NCI-H1417 treated with DMSO at 0.1 percent for 48 hours (cell line): ENCODE data around the gene TRIM27.
"Not testable (repeated sequence)": the region's sequence is repeated elsewhere in the genome, so short reads cannot be mapped to it uniquely, and the experiment has no call there.

Source experiments
- DNase-seq: peaks from one replicate; lab custom pipeline; 2025; lab: John Stamatoyannopoulos, UW

TRIM27 gene

DNA sequence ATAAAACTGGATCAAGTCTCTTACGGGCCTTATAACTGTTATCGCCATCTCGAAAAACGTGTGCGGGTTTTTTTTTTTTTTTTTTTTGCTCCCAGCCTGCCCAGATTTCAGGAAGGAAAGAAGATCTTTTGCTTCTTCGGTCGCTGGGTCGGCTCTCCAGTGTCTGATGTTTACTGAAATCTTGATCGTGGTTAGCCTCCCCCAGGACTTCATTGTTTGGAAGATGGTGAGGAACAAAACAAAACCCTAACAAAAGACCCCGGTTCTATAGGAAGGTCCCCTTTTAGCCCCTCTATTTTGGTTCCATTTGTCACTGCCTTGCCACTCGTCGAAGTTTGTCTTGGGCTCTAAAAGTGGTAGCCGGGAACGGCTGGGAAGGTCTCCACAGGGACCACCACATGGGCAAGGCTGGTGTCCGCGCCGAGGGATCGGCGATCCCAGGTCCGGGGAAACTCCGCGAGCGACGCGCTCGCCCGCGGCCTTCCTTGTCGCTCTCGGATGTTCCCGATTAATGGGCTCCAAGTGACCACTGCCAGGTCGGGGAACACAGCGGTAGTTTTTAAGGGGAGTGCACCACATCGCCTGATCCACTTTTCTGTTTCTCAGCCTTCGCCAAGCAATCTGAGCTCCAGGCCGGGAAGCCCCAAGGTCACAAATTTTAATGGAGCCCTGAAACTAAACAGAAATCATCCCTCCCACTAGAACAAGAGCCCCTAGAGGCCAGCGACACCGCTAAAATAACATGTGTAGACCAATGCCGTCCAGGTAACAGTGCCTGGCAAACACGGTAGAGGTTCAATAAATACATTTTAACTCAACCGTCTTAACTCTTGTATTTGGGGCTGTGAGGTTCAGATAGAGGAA lies 27.0 kb downstream of the TRIM27 start:
- no peak for DNase-seq

- DNase-seq, result peak; percentile 55
These were observed 28.5 kb downstream of the TRIM27 start for GRCh38 chr6:28895131-28895812.

DNA sequence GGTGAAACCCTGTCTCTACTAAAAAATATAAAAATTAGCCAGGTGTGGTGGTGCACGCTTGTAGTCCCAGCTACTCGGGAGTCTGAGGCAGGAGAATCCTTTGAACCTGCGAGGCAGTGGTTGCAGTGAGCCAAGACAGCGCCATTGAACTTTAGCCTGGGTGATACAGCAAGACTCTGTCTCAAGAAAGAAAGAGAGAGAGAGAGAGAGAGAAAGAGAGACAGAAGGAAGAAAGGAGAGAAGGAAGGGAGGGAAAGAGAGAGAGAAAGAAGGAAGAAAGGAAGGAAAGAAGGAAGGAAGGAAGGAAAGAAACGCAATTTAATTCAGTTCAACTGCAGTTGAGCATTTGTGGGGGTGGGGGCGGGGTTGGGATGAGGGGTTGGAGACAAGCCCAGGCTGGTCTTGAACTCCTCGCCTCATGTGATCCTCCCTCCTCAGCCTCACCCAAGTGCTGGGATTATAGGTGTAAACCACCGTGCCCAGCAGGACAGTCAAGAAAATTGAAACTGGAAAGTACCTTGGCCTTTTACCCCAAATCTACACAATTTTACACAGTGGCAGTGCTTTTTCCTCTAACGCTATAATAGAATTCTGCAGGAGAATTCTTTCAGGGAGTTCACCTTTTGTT lies 30.5 kb downstream of the TRIM27 start:
- DNase-seq, result no peak

DNA sequence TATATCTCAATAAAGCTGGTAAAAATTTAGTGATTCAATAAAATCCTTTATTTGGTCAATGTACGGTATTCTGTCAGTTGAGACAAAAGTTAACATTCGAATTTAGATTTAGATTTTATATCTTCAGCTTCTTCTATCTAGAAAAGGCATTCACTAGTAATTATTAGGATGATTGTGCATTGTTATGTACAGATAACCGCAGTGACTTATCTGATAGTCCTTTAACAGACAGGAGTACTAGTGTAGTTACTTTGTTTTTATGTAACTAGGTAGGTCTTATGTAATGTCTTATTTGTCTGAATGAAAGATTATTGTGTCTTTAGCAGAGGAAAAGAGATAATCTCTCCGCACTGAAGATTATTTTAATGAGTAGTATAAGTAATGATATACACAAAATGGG lies 31.3 kb downstream of the TRIM27 start:
- DNase-seq, result no peak

DNA sequence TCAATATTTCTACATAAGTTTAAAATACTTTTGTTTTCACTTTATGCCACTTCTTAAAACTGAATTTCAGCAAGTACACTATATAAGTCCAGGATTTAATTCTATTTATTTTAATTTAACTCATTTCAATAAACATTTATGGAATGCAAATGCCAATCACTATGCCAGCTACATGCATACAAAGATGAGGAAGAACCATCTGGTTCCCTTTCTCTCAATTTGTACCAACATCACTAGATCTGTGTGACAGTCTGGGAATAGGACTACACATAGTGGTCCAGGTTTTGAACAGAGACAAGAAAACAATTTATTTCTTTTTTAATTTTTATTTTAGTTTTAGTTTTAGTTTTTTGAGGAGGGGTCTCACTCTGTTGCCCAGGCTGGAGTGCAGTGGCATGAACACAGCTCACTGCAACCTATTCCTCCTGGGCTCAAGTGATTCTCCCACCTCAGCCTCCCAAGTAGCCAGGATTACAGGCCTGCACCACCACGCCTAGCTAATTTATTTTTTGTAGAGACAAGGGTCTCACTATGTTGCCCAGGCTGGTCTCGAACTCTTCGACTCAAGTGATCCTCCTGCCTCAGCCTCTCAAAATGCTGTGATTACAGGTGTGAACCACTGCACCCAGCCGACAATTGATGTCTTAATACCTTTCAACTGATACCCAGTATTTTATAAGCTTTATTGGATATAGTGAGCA lies 35.8 kb downstream of the TRIM27 start:
- no peak for DNase-seq

GRCh38 chr6:28886079-28886439 lies 37.7 kb downstream of the TRIM27 start:
- DNase-seq, result no peak

GRCh38 chr6:28884423-28885131 lies 39.2 kb downstream of the TRIM27 start:
- DNase-seq, result no peak

- DNase-seq, result no peak
These were observed 42.6 kb downstream of the TRIM27 start for GRCh38 chr6:28880894-28881780.

DNA sequence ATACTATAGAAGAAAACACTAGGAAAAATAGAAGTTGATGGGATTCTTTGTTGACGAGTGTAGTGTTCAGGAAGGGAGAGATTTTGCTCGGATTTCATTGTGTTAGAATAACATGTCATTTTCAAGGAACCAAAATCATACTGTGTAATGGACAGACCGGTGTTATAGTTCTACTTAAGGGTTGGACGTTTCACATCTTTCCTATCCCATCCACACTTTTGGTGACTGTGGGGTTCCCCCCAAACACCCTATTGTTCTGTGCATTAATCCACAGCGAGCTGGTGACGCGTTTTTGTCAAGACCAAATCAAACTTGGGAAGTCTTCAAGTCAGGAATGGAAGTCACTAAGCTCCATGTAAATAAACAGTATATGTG lies 43.3 kb downstream of the TRIM27 start:
- no peak for DNase-seq

GRCh38 chr6:28876710-28877109 lies 47.1 kb downstream of the TRIM27 start:
- DNase-seq, result no peak

- DNase-seq, result no peak
These were observed 48.5 kb downstream of the TRIM27 start for GRCh38 chr6:28875191-28875747.

DNA sequence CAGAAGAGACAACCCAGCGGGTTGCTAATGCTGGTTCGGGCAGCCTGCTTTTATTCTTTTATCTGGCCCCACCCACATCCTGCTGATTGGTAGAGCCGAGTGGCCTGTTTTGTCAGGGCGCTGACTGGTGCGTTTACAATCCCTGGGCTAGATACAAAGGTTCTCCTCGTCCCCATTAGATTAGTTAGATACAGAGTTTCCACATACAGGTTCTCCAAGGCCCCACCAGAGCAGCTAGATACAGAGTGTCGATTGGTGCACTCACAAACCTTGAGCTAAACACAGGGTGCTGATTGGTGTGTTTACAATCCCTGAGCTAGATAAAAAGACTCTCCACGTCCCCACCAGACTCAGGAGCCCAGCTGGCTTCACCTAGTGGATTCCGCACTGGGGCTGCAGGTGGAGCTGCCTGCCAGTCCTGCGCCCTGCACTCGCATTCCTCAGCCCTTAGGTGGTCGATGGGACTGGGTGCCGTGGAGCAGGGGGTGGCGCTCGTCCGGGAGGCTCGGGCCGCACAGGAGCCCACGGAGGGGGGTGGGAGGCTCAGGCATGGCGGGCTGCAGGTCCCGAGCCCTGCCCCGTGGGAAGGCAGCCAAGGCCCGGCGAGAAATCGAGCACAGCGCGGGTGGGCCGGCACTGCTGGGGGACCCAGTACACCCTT lies 51.5 kb downstream of the TRIM27 start:
- DNase-seq, result not testable (repeated sequence)

DNA sequence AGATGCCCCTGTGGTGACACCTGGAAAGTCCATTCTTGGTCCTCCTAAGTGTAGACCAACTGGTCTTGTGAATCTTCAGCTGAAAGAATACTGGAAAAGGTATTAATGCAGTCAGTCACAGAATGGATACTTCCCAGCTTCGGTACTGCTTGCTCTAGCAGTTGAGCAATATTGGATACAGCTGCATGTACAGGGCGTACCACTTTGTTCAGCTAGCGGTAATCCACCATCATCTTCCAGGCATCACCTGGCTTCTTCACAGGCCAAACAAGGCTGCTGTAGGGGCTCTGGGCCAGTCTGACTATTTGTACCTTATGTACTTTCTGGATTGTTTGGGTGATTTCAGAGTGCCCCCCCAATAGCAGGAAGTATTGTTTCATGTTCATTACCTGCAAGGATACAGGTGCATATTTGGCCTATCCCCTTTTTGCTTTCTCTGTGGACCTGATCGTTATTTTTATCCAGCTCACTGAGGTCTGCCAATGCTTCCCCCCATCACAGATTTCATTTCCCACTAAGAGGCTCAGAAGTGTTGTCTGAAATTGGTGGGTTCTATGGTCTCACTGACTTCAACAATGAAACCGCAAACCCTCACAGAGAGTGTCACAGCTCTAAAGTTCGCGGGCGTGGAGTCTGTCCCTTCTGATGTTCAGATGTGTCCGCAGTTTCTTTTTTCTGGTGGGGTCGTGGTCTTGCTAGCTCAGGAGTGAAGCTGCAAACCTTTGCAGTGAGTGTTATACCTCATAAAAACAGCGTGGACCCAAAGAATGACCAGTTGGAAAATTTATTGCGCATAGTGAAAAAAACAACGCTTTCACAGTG lies 52.2 kb downstream of the TRIM27 start:
- DNase-seq, result no peak

DNA sequence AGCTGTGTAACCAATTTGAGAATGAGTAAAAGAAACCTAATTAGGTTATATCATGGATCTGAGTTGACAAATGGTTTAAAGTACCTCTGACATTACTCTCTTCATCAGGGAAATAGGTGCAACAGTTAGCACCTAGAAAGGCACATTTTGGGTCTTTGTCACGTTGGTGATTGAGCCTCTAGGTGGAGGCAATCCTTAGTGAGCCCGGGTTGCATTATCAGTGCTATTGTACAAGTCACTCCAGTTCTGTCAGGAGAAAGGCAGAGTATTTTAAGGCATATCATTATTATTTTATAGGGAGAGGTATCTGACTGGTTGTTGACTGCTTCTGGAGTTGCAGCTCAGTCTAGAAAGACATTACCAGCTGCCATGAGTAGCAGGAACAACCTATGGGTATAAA lies 54.9 kb downstream of the TRIM27 start:
- DNase-seq, result no peak

- no peak for DNase-seq
These were observed 56.7 kb downstream of the TRIM27 start for GRCh38 chr6:28867086-28867409.

DNA sequence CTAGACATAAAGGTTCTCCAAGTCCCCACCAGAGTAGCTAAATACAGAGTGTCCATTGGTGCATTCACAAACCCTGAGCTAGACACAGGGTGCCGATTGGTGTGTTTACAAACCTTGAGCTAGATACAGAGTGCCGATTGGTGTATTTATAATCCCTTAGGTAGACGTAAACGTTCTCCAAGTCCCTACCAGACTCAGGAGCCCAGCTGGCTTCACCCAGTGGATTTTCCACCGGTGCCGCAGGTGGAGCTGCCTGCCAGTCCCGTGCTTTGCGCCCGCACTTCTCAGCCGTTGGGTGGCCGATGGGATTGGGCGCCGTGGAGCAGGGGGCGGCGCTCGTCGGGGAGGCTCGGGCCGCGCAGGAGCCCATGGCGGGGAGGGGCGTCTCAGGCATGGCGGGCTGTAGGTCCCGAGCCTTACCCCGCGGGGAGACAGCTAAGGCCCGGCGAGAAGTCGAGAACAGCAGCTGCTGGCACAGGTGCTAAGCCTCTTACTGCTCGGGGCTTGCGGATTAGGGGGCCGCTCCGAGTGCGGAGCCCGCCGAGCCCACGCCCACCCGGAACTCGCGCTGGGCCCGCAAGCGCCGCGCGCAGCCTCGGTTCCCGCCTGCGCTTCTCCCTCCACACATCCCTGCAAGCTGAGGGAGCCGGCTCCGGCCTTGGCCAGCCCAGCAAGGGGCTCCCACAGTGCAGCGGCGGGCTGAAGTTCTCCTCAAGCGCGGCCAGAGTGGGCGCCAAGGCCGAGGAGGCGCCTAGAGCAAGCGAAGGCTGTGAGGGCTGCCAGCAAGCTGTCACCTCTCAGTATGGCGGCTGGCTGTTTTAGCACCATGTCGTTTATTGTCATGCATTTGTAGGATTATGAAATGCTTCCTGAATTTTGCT lies 57.3 kb downstream of the TRIM27 start:
- not testable (repeated sequence) for DNase-seq

DNA sequence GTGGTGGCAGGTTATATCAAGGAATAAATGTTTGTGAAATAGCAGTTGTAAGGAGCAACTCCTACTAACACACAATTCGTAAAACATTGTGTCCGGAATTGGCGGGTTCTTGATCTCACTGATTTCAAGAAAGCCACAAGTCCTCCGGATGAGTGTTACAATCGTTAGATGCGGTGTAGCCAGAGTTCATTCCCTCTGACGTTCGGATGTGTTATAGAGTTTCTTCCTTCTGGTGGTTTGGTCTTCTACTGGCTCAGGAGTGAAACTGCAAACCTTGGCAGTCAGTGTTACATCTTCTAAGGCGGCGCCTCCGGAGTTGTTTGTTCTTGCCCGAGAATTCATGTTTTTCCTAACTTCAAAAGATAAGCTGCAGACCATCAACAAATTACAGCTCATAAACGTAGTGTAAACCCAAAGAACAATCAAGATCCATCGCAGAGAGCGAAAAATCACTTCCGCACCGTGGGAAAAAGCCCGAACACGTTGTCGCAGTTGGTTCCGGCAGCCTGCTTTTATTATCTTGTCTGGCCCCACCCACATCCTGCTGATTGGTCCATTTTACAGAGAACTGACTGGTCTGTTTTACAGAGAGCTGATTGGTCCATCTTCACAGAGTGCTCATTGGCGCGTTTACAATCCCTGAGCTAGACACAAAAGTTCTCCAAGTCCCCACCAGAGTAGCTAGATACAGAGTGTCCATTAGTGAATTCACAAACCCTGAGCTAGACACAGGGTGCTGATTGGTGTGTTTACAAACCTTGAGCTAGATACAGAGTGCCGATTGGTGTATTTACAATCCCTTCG lies 58.2 kb downstream of the TRIM27 start:
- no peak for DNase-seq
